Measurements from ENCODE around the gene GIPC3.
"Not testable (repeated sequence)": the region's sequence is repeated elsewhere in the genome, so short reads cannot be mapped to it uniquely, and the experiment has no call there.

GIPC3 gene

GRCh38 chr19:3620145-3620816, 35.0 kb downstream of the GIPC3 start:
- DNase-seq = no peak

GRCh38 chr19:3620817-3621547, 35.7 kb downstream of the GIPC3 start:
- DNase-seq = no peak

- DNase-seq = no peak
Observed at GRCh38 chr19:3621689-3622088, 36.4 kb downstream of the GIPC3 start.

GRCh38 chr19:3622224-3622623, 36.9 kb downstream of the GIPC3 start:
- DNase-seq = no peak

GRCh38 chr19:3623716-3624115, 38.4 kb downstream of the GIPC3 start:
- DNase-seq = no peak

GRCh38 chr19:3625996-3626472, 40.8 kb downstream of the GIPC3 start:
- peak in 1 of 2 experiments; percentile 9 for DNase-seq

- peak; percentile 98 to 99 for DNase-seq
Observed at GRCh38 chr19:3626473-3627350, 41.4 kb downstream of the GIPC3 start, which contains the start of gene CACTIN. TSS of gene CACTIN (minus strand) at chr19:3626790. CDS start at chr19:3626762, 28 bp downstream.

- no peak for DNase-seq
Observed at GRCh38 chr19:3627351-3627723, 42.1 kb downstream of the GIPC3 start.

GRCh38 chr19:3628766-3629165, 43.5 kb downstream of the GIPC3 start:
- not testable (repeated sequence) for DNase-seq

GRCh38 chr19:3631053-3631861, 46.0 kb downstream of the GIPC3 start:
- DNase-seq = no peak

- no peak for DNase-seq
Observed at GRCh38 chr19:3632098-3632497, 46.8 kb downstream of the GIPC3 start.

- DNase-seq = no peak
Observed at GRCh38 chr19:3632739-3633558, 47.7 kb downstream of the GIPC3 start.

GRCh38 chr19:3633559-3633988, 48.3 kb downstream of the GIPC3 start:
- no peak for DNase-seq

- DNase-seq = no peak
Observed at GRCh38 chr19:3634496-3635045, 49.3 kb downstream of the GIPC3 start.

GRCh38 chr19:3636506-3636905, 51.2 kb downstream of the GIPC3 start:
- DNase-seq = no peak

- no peak for DNase-seq
Observed at GRCh38 chr19:3636962-3637361, 51.7 kb downstream of the GIPC3 start.

GRCh38 chr19:3637621-3638020, 52.3 kb downstream of the GIPC3 start:
- no peak for DNase-seq

- peak in 1 of 2 experiments; percentile 16 for DNase-seq
Observed at GRCh38 chr19:3638208-3639193, 53.2 kb downstream of the GIPC3 start.

- DNase-seq = no peak
Observed at GRCh38 chr19:3639479-3639878, 54.2 kb downstream of the GIPC3 start.
